B cell (primary cell): Measurements from ENCODE around the gene CLASP2. TPM values are rescaled to one million over a fixed set of nuclear protein-coding genes. Genes with fewer than 3 reads are reported as not detected.

ENCODE experiments used
- ATAC-seq: fragments of 200-7000 bp; cut with Tn5 transposase; one replicate; pipeline ENCODE4 v1.10.0; 2021; ENCODE audit warnings: low read depth, mild to moderate bottlenecking, moderate number of reproducible peaks, moderate library complexity
- CTCF ChIA-PET: fragments of 350-600 bp; sonication (Branson Sonifier 250); formaldehyde crosslinking; loops from one replicate; lab custom pipeline; 2021; ENCODE audit warnings: antibody characterized with exemption, inconsistent platforms; lab: Charles Lee
- POLR2A ChIA-PET: fragments of 350-600 bp; sonication (Branson Sonifier 250); formaldehyde crosslinking; loops from one replicate; lab custom pipeline; 2021; ENCODE audit warnings: antibody characterized with exemption; lab: Charles Lee
- DNase-seq: peaks from one replicate; pipeline ENCODE4 v3.0.0; 2013
- H2AFZ ChIP-seq: 2 replicates; pipeline ENCODE4 v1.6.1; 2012; ENCODE audit warnings: mild to moderate bottlenecking, low read depth, low read length; ENCODE audit not compliant: insufficient read depth, poor library complexity, severe bottlenecking
- H3K27ac ChIP-seq, 2 donors: 1 replicate in 1 of 2; 2 replicates in 1 of 2; pipeline ENCODE4 v1.5.1; 2012 to 2013; ENCODE audit warnings: low read length in 2 of 2, mild to moderate bottlenecking in 2 of 2, moderate library complexity in 1 of 2
- H3K27me3 ChIP-seq, 4 experiments: fragments of 200-600 bp in 1 of 4; sonication (generic) in 1 of 4; replicated peaks in 1 of 4; 1 replicate in 2 of 4; 2 replicates in 2 of 4; pipeline versions ENCODE4 v1.6.1 to v1.7.0; 2013 to 2016; ENCODE audit warnings: low read length in 3 of 4, mild to moderate bottlenecking in 2 of 4, mixed read lengths in 1 of 4, moderate library complexity in 1 of 4; ENCODE audit not compliant: insufficient read depth in 4 of 4, control insufficient read depth in 3 of 4; ENCODE audit errors: control extremely low read depth in 1 of 4
- H3K36me3 ChIP-seq, 2 experiments: replicated peaks in 1 of 2; 1 replicate in 1 of 2; 2 replicates in 1 of 2; pipeline versions ENCODE4 v1.6.1 to v1.7.1; 2013; ENCODE audit warnings: low read length in 1 of 2; ENCODE audit not compliant: insufficient read depth in 2 of 2, control insufficient read depth in 1 of 2; ENCODE audit errors: control extremely low read depth in 1 of 2, extremely low read depth in 1 of 2
- H3K4me1 ChIP-seq, 2 donors: fragments of 200-600 bp in 1 of 2; sonication (generic) in 1 of 2; 1 replicate in 1 of 2; 2 replicates in 1 of 2; pipeline versions ENCODE4 v1.5.1 to v1.6.1; 2013 to 2017; ENCODE audit warnings: low read length in 2 of 2; ENCODE audit not compliant: control insufficient read depth in 2 of 2, insufficient read depth in 2 of 2
- H3K4me2 ChIP-seq: replicated peaks from 2 replicates; pipeline ENCODE3; 2012; ENCODE audit warnings: mild to moderate bottlenecking, low read depth, low read length; ENCODE audit not compliant: poor library complexity, severe bottlenecking
- H3K4me3 ChIP-seq, 5 experiments: fragments of 200-600 bp in 1 of 5; sonication (generic) in 1 of 5; 1 replicate in 3 of 5; 2 replicates in 2 of 5; pipeline versions ENCODE4 v1.5.1 to v1.7.0; 2011 to 2016; ENCODE audit warnings: low read length in 4 of 5, mild to moderate bottlenecking in 4 of 5, low read depth in 2 of 5, control low read depth in 1 of 5, moderate library complexity in 1 of 5; ENCODE audit not compliant: insufficient read depth in 1 of 5; ENCODE audit errors: control extremely low read depth in 1 of 5, extremely low read depth in 1 of 5
- H3K79me2 ChIP-seq: fragments of 200-600 bp; sonication (generic); one replicate; pipeline ENCODE4 v1.6.0; 2016; ENCODE audit warnings: low read length; ENCODE audit not compliant: control insufficient read depth, insufficient read depth
- H3K9ac ChIP-seq: fragments of 200-600 bp; sonication (generic); 2 replicates; pipeline ENCODE4 v1.6.1; 2017; ENCODE audit warnings: mild to moderate bottlenecking, low read length, moderate library complexity
- H3K9me3 ChIP-seq, 3 donors: one replicate each; pipeline versions ENCODE4 v1.6.1 to v1.7.1; 2013; ENCODE audit warnings: low read length in 2 of 3; ENCODE audit not compliant: control insufficient read depth in 2 of 3, insufficient read depth in 1 of 3; ENCODE audit errors: control extremely low read depth in 1 of 3
- H4K20me1 ChIP-seq: 2 replicates; pipeline ENCODE4 v1.6.0; 2012; ENCODE audit warnings: mild to moderate bottlenecking, low read length; ENCODE audit not compliant: insufficient read depth, control insufficient read depth, poor library complexity, severe bottlenecking
- H3K27ac Mint-ChIP-seq: one replicate; pipeline ENCODE4 v1.8.0; 2021; ENCODE audit warnings: mixed read lengths
- H3K27me3 Mint-ChIP-seq: one replicate; pipeline ENCODE4 v1.8.0; 2021; ENCODE audit warnings: mixed read lengths
- H3K4me1 Mint-ChIP-seq: one replicate; pipeline ENCODE4 v1.8.0; 2021; ENCODE audit warnings: mixed read lengths
- H3K4me3 Mint-ChIP-seq: one replicate; pipeline ENCODE4 v1.8.0; 2021; ENCODE audit warnings: mixed read lengths
- H3K9me3 Mint-ChIP-seq: one replicate; pipeline ENCODE4 v1.8.0; 2022; ENCODE audit warnings: mixed read lengths; ENCODE audit not compliant: insufficient read depth
- CTCF ChIP-seq: fragments of 200-600 bp; IDR thresholded peaks from one replicate; pipeline ENCODE4 v1.8.0; 2022; ENCODE audit warnings: antibody characterized with exemption, mild to moderate bottlenecking
- EZH2 ChIP-seq: IDR thresholded peaks from 2 replicates; pipeline ENCODE4 v1.6.1; 2012; ENCODE audit warnings: borderline replicate concordance, low read depth, mild to moderate bottlenecking, moderate library complexity, low read length; ENCODE audit not compliant: insufficient read depth, poor library complexity, severe bottlenecking
- WGBS: methylation state at CpG from one replicate; pipeline ENCODE4 v1.1.5; 2013; ENCODE audit warnings: missing lambda C conversion rate; ENCODE audit not compliant: insufficient coverage; 5-methylcytosine and 5-hydroxymethylcytosine counted together
- intact Hi-C: fragments of 100-400 bp; cut with micrococcal nuclease; formaldehyde crosslinking; loops from one replicate; pipeline ENCODE4 v1.10.0; 2022
- polyA plus RNA-seq: library from polyadenylated mRNA; depleted of rRNA; stranded (reverse); fragments of >200 nt; gene quantifications from 2 replicates; pipeline ENCODE4 v1.2.3, GENCODE V29; 2012
- total RNA-seq, 2 donors: library from RNA; stranded (reverse); fragments of 120-200 nt in 1 of 2; gene quantifications; 1 replicate in 1 of 2; 2 replicates in 1 of 2; pipeline versions ENCODE4 v1.2.3 to v1.2.4, GENCODE V29; 2013 to 2022

CLASP2 gene
- total and polyA plus RNA-seq, 2 donors (not counting 1 experiment from before 2014, with no cell fraction given): 10.7 to 109 TPM

- H3K9me3 ChIP-seq: peaks cover 0 to 5% (median 2%) of the 10 kb centered on the region in 3 donors
- no peak overlapping the region for H3K27ac Mint-ChIP-seq
- peaks cover 0 to 6% of the 10 kb centered on the region in 2 experiments for H3K36me3 ChIP-seq
- H3K4me3 Mint-ChIP-seq: no peak overlapping the region
- intact Hi-C loops: no loop called here
- no peaks in the 10 kb centered on the region for H3K79me2 ChIP-seq
- no peak for TF ChIP-seq CTCF
- no peaks in the 10 kb centered on the region for H4K20me1 ChIP-seq
- ChIA-PET POLR2A (no interaction called here), CTCF (no interaction called here)
- no peak overlapping the region for H3K4me2 ChIP-seq
- H3K9me3 Mint-ChIP-seq: no peaks in the 10 kb centered on the region
- no peak overlapping the region for H3K9ac ChIP-seq
- H3K4me1 Mint-ChIP-seq: peaks cover 30% of the 10 kb centered on the region
- H3K27me3 Mint-ChIP-seq: no peaks in the 10 kb centered on the region
- H3K4me3 ChIP-seq: no peak overlapping the region
- no peak for DNase-seq
- no CpG with 5 or more reads among the region's 1 CpG for WGBS
- H2AFZ ChIP-seq: no peak overlapping the region
- no peaks in the 10 kb centered on the region for H3K27me3 ChIP-seq
- H3K4me1 ChIP-seq: peaks cover 9 to 10% of the 10 kb centered on the region in 2 donors
- peak overlapping the region in 1 of 2 donors; percentile 27 for H3K27ac ChIP-seq
- ATAC-seq: no peak
These were observed 173.9 kb downstream of the CLASP2 start for GRCh38 chr3:33544126-33544525.

- peak overlapping the region; percentile 22 for H3K27ac Mint-ChIP-seq
- WGBS: no CpG with 5 or more reads among the region's 1 CpG
These were observed 174.5 kb downstream of the CLASP2 start for GRCh38 chr3:33543601-33544000.

More at GRCh38 chr3:33543601-33544000, 174.5 kb downstream of the CLASP2 start:
- ATAC-seq: no peak
- peaks cover 30% of the 10 kb centered on the region for H3K4me1 Mint-ChIP-seq
- no peaks in the 10 kb centered on the region for H3K27me3 ChIP-seq
- ChIA-PET CTCF (no interaction called here), POLR2A (no interaction called here)
- no peak overlapping the region for H3K9ac ChIP-seq
- no peaks in the 10 kb centered on the region for H3K79me2 ChIP-seq
- no peak for DNase-seq
- H3K4me3 ChIP-seq: no peak overlapping the region
- H3K9me3 ChIP-seq: peaks cover 0 to 5% (median 2%) of the 10 kb centered on the region in 3 donors
- no peaks in the 10 kb centered on the region for H3K27me3 Mint-ChIP-seq
- H3K36me3 ChIP-seq: peaks cover 0 to 6% of the 10 kb centered on the region in 2 experiments
- no peaks in the 10 kb centered on the region for H3K9me3 Mint-ChIP-seq
- peak overlapping the region in 1 of 2 donors; percentile 27 for H3K27ac ChIP-seq
- H3K4me1 ChIP-seq: peaks cover 9 to 10% of the 10 kb centered on the region in 2 donors
- intact Hi-C loops: no loop called here
- no peak overlapping the region for H2AFZ ChIP-seq
- H4K20me1 ChIP-seq: no peaks in the 10 kb centered on the region
- no peak overlapping the region for H3K4me2 ChIP-seq
- no peak for TF ChIP-seq EZH2
- no peak for TF ChIP-seq CTCF
- no peak overlapping the region for H3K4me3 Mint-ChIP-seq
